Epithelial cell of esophagus (primary cell): Measurements from ENCODE around the gene IGFBP5.
A peak's percentile ranks its signal among the peaks of the same experiment; 100 is the strongest.

Source experiments
- DNase-seq: peaks from one replicate; pipeline ENCODE4 v3.0.0; 2010; ENCODE audit warnings: low read depth
- H3K4me3 ChIP-seq: 2 replicates; pipeline ENCODE4 v1.5.1; 2011; ENCODE audit warnings: mild to moderate bottlenecking, low read length, control low read depth
- CTCF ChIP-seq: IDR thresholded peaks from 2 replicates; pipeline ENCODE4 v1.5.1; 2011; ENCODE audit warnings: low read depth, mild to moderate bottlenecking, low read length, control low read depth, inconsistent platforms; ENCODE audit not compliant: insufficient read depth; ENCODE audit errors: missing control alignments

The IGFBP5 gene

GRCh38 chr2:216633616-216634369, 61.6 kb downstream of the IGFBP5 start:
- H3K4me3 ChIP-seq, result peak overlapping the region; percentile 70
- no peak for TF ChIP-seq CTCF
- no peak for DNase-seq

- peak within 1 kb of the TSS; percentile 70 for H3K4me3 ChIP-seq
- no peak for DNase-seq
- no peak for TF ChIP-seq CTCF
Measured at GRCh38 chr2:216632952-216633615, 62.3 kb downstream of the IGFBP5 start, which contains the start of gene IGFBP2. Gene IGFBP2 (plus strand): TSS chr2:216633420. CDS start chr2:216633524, 104 bp downstream.

- H3K4me3 ChIP-seq, result no peak overlapping the region
Measured at GRCh38 chr2:216632346-216632951, 62.9 kb downstream of the IGFBP5 start.

GRCh38 chr2:216629784-216630183, 65.6 kb downstream of the IGFBP5 start:
- no peak overlapping the region for H3K4me3 ChIP-seq
- TF ChIP-seq CTCF, result no peak

More at GRCh38 chr2:216632346-216632951, 62.9 kb downstream of the IGFBP5 start:
- no peak for DNase-seq
- TF ChIP-seq CTCF, result no peak

GRCh38 chr2:216626875-216627245, 68.5 kb downstream of the IGFBP5 start:
- H3K4me3 ChIP-seq, result no peak overlapping the region
- no peak for TF ChIP-seq CTCF
- DNase-seq, result no peak

More at GRCh38 chr2:216629784-216630183, 65.6 kb downstream of the IGFBP5 start:
- no peak for DNase-seq

GRCh38 chr2:216626168-216626874, 69.0 kb downstream of the IGFBP5 start:
- DNase-seq, result peak; percentile 20
- H3K4me3 ChIP-seq, result no peak overlapping the region
- no peak for TF ChIP-seq CTCF
